Mononuclear cell (primary cell): ENCODE results near the gene SYCN. TPM values are rescaled to one million over a fixed set of nuclear protein-coding genes. Genes with fewer than 3 reads are reported as not detected.

ENCODE experiments used
- H3K27me3 ChIP-seq: 2 replicates; pipeline ENCODE4 v1.6.0; 2011; ENCODE audit warnings: low read length, control low read depth; ENCODE audit not compliant: insufficient read depth
- H3K4me1 ChIP-seq: 2 replicates; pipeline ENCODE4 v1.5.1; 2011; ENCODE audit warnings: mild to moderate bottlenecking, low read length, control low read depth; ENCODE audit not compliant: insufficient read depth
- H3K4me3 ChIP-seq: 2 replicates; pipeline ENCODE4 v1.5.1; 2011; ENCODE audit warnings: mild to moderate bottlenecking, low read length, moderate library complexity
- H3K9me3 ChIP-seq: 2 replicates; pipeline ENCODE4 v1.5.1; 2011; ENCODE audit warnings: low read depth, mild to moderate bottlenecking, control low read depth, low read length
- total RNA-seq: library from RNA; depleted of rRNA; stranded (reverse); fragments of >200 nt; gene quantifications from one replicate; pipeline ENCODE4 v1.2.3, GENCODE V29; 2012

Gene SYCN
- total RNA-seq, 1 donor: not detected

DNA sequence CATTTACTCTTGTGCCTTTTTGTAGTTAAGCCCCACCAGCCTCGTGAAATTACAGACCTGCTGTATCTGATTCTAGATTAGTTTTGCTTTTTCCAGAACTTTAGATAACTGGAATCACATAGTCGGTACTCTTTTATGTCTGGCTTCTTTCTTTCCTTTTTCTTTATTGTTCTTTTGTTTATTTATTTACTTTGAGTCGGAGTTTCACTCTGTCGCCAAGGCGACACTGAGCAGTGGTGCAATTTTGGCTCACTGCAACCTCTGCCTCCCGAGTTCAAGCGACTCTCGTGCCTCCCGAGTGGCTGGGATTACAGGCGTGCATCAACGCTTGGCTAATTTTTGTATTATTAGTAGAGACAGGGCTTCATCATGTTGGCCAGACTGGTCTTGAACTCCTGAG is 13.3 kb downstream of the SYCN start:
- no peaks in the 10 kb centered on the region for H3K9me3 ChIP-seq
- peaks cover 4% of the 10 kb centered on the region for H3K27me3 ChIP-seq
- H3K4me1 ChIP-seq: no peaks in the 10 kb centered on the region
- H3K4me3 ChIP-seq: no peak overlapping the region

GRCh38 chr19:39188960-39189359 is 15.1 kb downstream of the SYCN start:
- no peaks in the 10 kb centered on the region for H3K9me3 ChIP-seq
- H3K27me3 ChIP-seq: no peaks in the 10 kb centered on the region
- H3K4me1 ChIP-seq: no peaks in the 10 kb centered on the region
- no peak overlapping the region for H3K4me3 ChIP-seq

GRCh38 chr19:39187552-39187943 is 16.5 kb downstream of the SYCN start:
- Histone ChIP-seq H3K27me3 (no peaks in the 10 kb centered on the region), H3K4me1 (no peaks in the 10 kb centered on the region), H3K4me3 (no peak overlapping the region), H3K9me3 (no peaks in the 10 kb centered on the region)

- Histone ChIP-seq H3K27me3 (no peaks in the 10 kb centered on the region), H3K4me1 (no peaks in the 10 kb centered on the region), H3K4me3 (no peak overlapping the region), H3K9me3 (no peaks in the 10 kb centered on the region)
Observed at GRCh38 chr19:39186391-39186790, 17.7 kb downstream of the SYCN start.

GRCh38 chr19:39183104-39183503 is 21.0 kb downstream of the SYCN start:
- no peaks in the 10 kb centered on the region for H3K9me3 ChIP-seq
- no peaks in the 10 kb centered on the region for H3K27me3 ChIP-seq
- H3K4me3 ChIP-seq: no peak overlapping the region
- no peaks in the 10 kb centered on the region for H3K4me1 ChIP-seq

- no peaks in the 10 kb centered on the region for H3K9me3 ChIP-seq
- H3K4me1 ChIP-seq: no peaks in the 10 kb centered on the region
- no peaks in the 10 kb centered on the region for H3K27me3 ChIP-seq
- no peak overlapping the region for H3K4me3 ChIP-seq
Observed at GRCh38 chr19:39182174-39182505, 21.9 kb downstream of the SYCN start.

- Histone ChIP-seq H3K4me1 (no peaks in the 10 kb centered on the region), H3K9me3 (no peaks in the 10 kb centered on the region), H3K27me3 (no peaks in the 10 kb centered on the region), H3K4me3 (no peak overlapping the region)
Observed at GRCh38 chr19:39181500-39182173, 22.4 kb downstream of the SYCN start.

- H3K4me3 ChIP-seq: no peak overlapping the region
- no peaks in the 10 kb centered on the region for H3K27me3 ChIP-seq
- H3K9me3 ChIP-seq: no peaks in the 10 kb centered on the region
- H3K4me1 ChIP-seq: no peaks in the 10 kb centered on the region
Observed at GRCh38 chr19:39180749-39181148, 23.3 kb downstream of the SYCN start.

- Histone ChIP-seq H3K27me3 (no peaks in the 10 kb centered on the region), H3K4me1 (no peaks in the 10 kb centered on the region), H3K4me3 (no peak overlapping the region), H3K9me3 (no peaks in the 10 kb centered on the region)
Observed at GRCh38 chr19:39179754-39180153, 24.3 kb downstream of the SYCN start.

GRCh38 chr19:39178296-39179006 is 25.6 kb downstream of the SYCN start:
- Histone ChIP-seq H3K9me3 (no peaks in the 10 kb centered on the region), H3K27me3 (no peaks in the 10 kb centered on the region), H3K4me1 (no peaks in the 10 kb centered on the region), H3K4me3 (no peak overlapping the region)

GRCh38 chr19:39177736-39178135 is 26.3 kb downstream of the SYCN start:
- Histone ChIP-seq H3K4me1 (no peaks in the 10 kb centered on the region), H3K27me3 (no peaks in the 10 kb centered on the region), H3K9me3 (no peaks in the 10 kb centered on the region), H3K4me3 (no peak overlapping the region)

DNA sequence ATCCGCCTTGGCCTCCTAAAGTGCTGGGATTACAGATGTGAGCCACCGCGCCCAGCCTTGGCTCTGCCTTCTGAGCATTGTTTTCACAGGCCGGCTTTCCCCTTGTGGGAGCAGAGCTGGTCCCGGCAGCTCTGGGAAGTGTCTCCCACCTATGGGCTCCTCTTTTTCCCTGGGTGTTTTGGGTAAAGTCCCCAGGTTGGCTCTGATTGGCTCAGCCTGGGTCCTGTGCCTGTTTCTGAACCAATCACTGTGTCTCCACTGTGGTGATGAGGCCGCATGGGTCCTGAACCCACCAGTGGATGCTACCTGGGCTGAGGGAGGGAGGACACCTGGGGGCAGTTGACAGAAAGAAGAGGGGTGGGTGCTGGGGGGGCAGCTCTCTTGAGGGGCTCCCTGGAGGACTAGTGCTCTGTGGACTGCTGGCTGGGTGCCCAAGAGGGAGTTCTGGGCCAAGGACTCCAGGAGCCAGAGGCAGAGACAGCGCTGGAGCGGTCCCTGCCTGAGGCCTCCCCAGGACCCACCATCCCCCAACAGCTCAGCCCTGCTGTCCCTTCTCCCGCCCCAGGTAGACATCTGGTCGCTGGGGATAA is 26.9 kb downstream of the SYCN start:
- Histone ChIP-seq H3K4me3 (no peak overlapping the region), H3K9me3 (no peaks in the 10 kb centered on the region), H3K27me3 (no peaks in the 10 kb centered on the region), H3K4me1 (no peaks in the 10 kb centered on the region)

DNA sequence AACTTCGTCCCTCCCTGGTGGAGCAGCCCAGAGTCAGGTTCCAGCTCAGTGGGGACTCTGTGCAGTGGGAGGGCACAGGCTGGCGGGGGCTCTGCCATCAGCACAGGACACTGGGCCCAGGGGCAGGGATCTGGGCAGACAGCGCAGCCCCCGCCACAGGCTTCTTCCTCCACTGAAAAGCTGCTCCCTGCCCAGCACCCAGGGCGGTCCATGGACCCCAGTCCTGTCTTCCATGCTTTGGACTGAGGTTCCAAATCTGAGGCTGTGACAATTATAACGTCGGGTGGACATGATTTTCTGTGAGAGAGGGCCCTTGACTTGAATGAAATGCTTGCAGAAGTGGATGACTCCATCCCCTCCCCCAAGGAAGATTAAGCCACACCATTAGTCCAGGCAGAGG is 28.5 kb downstream of the SYCN start:
- Histone ChIP-seq H3K9me3 (no peaks in the 10 kb centered on the region), H3K27me3 (no peaks in the 10 kb centered on the region), H3K4me1 (no peaks in the 10 kb centered on the region), H3K4me3 (no peak overlapping the region)

GRCh38 chr19:39174558-39175544 is 29.2 kb downstream of the SYCN start:
- Histone ChIP-seq H3K9me3 (no peaks in the 10 kb centered on the region), H3K4me1 (no peaks in the 10 kb centered on the region), H3K4me3 (no peak overlapping the region), H3K27me3 (no peaks in the 10 kb centered on the region)

GRCh38 chr19:39174142-39174541 is 29.9 kb downstream of the SYCN start:
- no peaks in the 10 kb centered on the region for H3K27me3 ChIP-seq
- H3K4me3 ChIP-seq: no peak overlapping the region
- H3K4me1 ChIP-seq: no peaks in the 10 kb centered on the region
- H3K9me3 ChIP-seq: no peaks in the 10 kb centered on the region
